ENCODE data around the gene HLTF. TPM values are rescaled to one million over a fixed set of nuclear protein-coding genes. Genes with fewer than 3 reads are reported as not detected.
A peak's percentile ranks its signal among the peaks of the same experiment; 100 is the strongest.
"Not testable (repeated sequence)": the region's sequence is repeated elsewhere in the genome, so short reads cannot be mapped to it uniquely, and the experiment has no call there.

Gene HLTF
- total and polyA plus RNA-seq, 5 experiments from 2014 or later: 26.1 to 34.6 (median 31.0) TPM

DNA sequence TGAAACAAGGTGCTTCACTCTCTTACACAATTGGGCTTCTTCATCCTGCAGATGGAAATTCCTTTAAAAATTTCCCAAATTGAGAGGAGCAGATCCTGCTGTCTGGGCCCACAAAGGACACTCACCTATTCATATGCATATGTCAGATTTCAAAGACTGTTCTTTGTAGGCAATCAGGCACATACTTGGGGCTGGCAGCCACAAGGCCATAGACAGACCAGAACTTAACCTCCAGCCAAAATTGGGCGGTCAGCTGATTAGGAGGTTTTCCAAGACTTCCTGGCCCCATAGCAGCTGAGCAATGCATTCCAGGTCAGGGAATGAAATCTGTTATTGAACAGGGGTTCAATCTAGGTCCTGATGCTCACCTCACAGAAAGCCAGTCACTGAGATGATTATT is 28.1 kb upstream of the HLTF start:
- DNase-seq (no peak), ATAC-seq (no peak)
- Mint-ChIP-seq H3K9me3 (no peaks in the 10 kb centered on the region), H3K27me3 (peaks cover 0 to 2% (median 0%) of the 10 kb centered on the region in 5 donors), H3K27ac (peak overlapping the region in 1 of 10 donors; percentile 64), H3K36me3 (no peaks in the 10 kb centered on the region), H3K4me3 (no peak overlapping the region), H3K4me1 (no peaks in the 10 kb centered on the region)
- POLR2A ChIA-PET: no interaction called here

DNA sequence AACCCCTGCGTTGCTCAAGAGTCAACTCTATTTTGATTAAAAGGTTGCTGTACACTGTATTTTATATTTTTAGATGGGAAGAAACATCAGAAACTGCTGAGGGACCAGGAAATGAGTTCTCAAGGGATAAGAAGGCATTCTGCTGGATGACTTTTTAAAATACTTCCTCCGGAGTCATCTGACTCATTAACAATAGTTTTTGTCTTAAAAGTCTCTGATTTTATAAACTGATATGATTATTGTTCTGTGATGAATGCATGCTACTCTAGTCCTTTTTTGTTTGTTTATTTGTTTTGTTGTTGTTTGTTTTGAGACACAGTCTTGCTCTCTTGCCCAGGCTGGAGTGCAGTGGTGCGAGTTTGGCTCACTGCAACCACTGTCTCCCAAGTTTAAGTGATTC is 18.2 kb upstream of the HLTF start:
- no peak for ATAC-seq
- Mint-ChIP-seq H3K4me3 (no peak overlapping the region), H3K9me3 (peaks cover 0 to 21% (median 4%) of the 10 kb centered on the region in 9 donors), H3K27ac (no peak overlapping the region), H3K27me3 (peaks cover 0 to 5% (median 0%) of the 10 kb centered on the region in 5 donors), H3K36me3 (peaks cover 0 to 12% (median 11%) of the 10 kb centered on the region in 3 donors), H3K4me1 (no peaks in the 10 kb centered on the region)
- no peak for DNase-seq
- POLR2A ChIA-PET: no interaction called here

DNA sequence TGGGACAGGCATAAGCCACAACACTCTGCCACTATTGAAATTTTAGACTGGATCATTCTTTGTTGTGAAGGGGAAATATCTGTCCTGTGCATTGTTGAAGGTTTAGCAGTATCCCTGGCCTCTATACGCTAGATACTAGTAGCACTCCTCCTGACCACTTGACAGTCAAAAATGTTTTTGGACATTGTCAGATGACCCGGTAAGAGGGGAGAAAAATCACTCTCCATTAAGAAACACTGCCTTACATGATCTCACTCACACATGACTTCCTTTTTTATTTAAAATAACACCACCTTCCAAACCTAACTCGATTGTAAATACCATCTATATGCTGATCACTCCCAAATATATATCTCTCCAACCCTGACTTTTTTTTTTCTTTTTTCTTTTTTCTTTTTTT is 15.3 kb upstream of the HLTF start:
- ATAC-seq: no peak
- Mint-ChIP-seq H3K4me3 (no peak overlapping the region), H3K27me3 (peaks cover 0 to 5% (median 0%) of the 10 kb centered on the region in 5 donors), H3K27ac (no peak overlapping the region), H3K4me1 (no peaks in the 10 kb centered on the region), H3K9me3 (peaks cover 0 to 16% (median 4%) of the 10 kb centered on the region in 9 donors), H3K36me3 (peaks cover 0 to 12% (median 7%) of the 10 kb centered on the region in 3 donors)
- DNase-seq: no peak
- POLR2A ChIA-PET: no interaction called here

DNA sequence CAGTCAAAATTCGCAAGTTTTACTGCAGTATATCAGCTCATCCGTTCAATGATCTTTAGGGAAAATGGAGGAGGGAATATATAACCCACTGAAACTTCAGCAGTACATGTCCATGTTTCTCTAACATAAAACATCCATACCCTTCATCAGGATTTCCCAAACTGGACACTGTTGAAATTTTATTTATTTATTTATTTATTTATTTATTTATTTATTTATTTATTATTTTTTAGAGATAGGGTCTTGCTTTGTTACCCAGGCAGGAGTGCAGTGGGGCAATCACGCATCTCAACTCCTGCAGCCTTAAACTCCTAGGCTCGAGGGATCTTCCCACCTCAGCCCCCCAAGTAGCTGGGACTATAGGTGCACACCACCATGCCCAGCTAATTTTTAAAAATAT is 14.8 kb upstream of the HLTF start:
- H3K4me3 Mint-ChIP-seq: no peak overlapping the region
- DNase-seq (no peak), ATAC-seq (no peak)
- no peaks in the 10 kb centered on the region for H3K4me1 Mint-ChIP-seq
- H3K9me3 Mint-ChIP-seq: peaks cover 0 to 12% (median 3%) of the 10 kb centered on the region in 9 donors
- POLR2A ChIA-PET: no interaction called here
- peaks cover 0 to 9% (median 7%) of the 10 kb centered on the region in 3 donors for H3K36me3 Mint-ChIP-seq
- peaks cover 0 to 5% (median 0%) of the 10 kb centered on the region in 5 donors for H3K27me3 Mint-ChIP-seq
- H3K27ac Mint-ChIP-seq: no peak overlapping the region

DNA sequence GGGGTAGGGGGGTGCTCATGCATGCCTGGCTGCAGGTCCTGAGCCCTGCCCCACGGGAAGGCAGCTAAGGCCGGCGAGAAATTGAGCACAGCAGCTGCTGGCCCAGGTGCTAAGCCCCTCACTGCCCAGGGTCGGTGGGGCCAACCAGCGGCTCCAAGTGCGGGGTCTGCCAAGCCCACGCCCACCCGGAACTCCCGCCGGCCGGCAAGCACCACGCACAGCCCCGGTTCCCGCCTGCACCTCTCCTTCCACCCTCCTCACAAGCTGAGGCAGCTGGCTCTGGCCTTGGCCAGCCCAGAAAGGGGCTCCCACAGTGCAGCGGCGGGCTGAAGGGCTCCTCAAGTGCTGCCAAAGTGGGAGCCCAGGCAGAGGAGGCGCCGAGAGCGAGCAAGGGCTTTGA is 11.7 kb upstream of the HLTF start:
- ATAC-seq, H3K36me3 Mint-ChIP-seq, H3K27me3 Mint-ChIP-seq, H3K4me1 Mint-ChIP-seq, POLR2A ChIA-PET, DNase-seq, H3K4me3 Mint-ChIP-seq, H3K27ac Mint-ChIP-seq, H3K9me3 Mint-ChIP-seq: not testable (repeated sequence)

DNA sequence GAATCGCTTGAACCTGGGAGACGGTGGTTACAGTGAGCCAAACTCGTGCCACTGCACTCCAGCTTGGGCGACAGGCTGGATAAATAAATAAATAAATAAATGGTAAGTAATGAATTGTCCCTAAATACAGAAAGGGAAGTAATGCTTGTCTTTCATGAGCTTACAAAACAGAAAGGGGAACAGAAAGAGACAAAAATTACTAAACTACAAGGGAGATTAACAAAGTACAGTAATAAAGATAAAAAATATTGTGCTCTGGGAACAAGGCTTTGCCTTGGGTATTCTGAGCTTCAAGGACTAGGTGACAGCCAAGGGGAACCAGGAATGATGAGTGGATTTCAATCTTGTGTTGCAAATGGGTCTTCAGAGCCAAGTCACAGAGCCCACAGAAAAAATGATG is 9.2 kb upstream of the HLTF start:
- DNase-seq (no peak), ATAC-seq (no peak)
- POLR2A ChIA-PET: no interaction called here
- Mint-ChIP-seq H3K36me3 (no peaks in the 10 kb centered on the region), H3K27ac (no peak overlapping the region), H3K27me3 (peaks cover 0 to 2% (median 0%) of the 10 kb centered on the region in 5 donors), H3K9me3 (no peaks in the 10 kb centered on the region), H3K4me1 (peaks cover 0 to 3% (median 0%) of the 10 kb centered on the region in 4 donors), H3K4me3 (no peak overlapping the region)

DNA sequence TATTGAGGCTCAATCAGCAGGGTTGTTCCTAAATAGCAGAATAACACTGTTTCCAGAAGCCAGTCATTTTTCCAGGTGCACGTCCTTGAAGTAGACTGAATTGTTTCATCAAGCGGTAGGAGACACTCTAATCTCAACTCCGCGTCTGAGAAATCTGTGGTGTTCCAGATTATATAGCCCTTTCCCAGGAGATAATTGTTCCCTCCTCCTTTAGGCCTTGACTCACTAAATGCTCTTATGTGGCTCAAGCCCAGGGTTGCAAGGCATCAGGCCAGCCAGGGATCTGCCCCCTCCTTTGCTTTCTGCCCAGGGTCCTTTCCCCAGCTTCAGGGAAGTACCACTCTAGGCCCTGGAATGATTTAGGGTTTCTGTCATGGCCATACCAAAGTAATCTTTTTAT is 5.7 kb upstream of the HLTF start:
- no peak for ATAC-seq
- no peaks in the 10 kb centered on the region for H3K36me3 Mint-ChIP-seq
- H3K4me3 Mint-ChIP-seq: no peak overlapping the region
- no peak for DNase-seq
- H3K27ac Mint-ChIP-seq: no peak overlapping the region
- POLR2A ChIA-PET: no interaction called here
- no peaks in the 10 kb centered on the region for H3K9me3 Mint-ChIP-seq
- H3K4me1 Mint-ChIP-seq: peaks cover 0 to 3% (median 0%) of the 10 kb centered on the region in 4 donors
- no peaks in the 10 kb centered on the region for H3K27me3 Mint-ChIP-seq

DNA sequence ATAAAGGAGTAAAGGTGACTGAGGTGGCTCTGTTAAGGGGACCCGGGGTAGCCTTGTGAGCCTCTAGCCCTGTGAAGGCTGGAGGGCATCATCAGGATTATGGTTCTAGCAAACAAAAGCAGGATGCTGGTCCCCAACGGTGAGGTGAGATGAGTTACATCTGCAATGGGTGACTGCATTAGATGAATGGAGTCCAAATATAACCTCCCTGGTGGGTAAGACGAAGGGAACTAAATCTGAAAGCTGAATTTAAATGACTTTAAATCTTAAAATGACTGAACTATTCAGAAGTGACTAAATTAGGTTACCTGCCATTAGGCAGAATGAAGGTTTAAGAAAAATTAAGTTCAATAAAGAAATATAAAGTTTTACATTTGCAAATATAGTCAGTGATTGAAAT is 4.6 kb upstream of the HLTF start:
- Mint-ChIP-seq H3K27me3 (no peaks in the 10 kb centered on the region), H3K4me1 (peaks cover 0 to 7% (median 4%) of the 10 kb centered on the region in 4 donors), H3K36me3 (no peaks in the 10 kb centered on the region), H3K9me3 (no peaks in the 10 kb centered on the region), H3K27ac (peak overlapping the region in 1 of 10 donors; percentile 79), H3K4me3 (no peak overlapping the region)
- DNase-seq (no peak), ATAC-seq (no peak)
- POLR2A ChIA-PET: no interaction called here

DNA sequence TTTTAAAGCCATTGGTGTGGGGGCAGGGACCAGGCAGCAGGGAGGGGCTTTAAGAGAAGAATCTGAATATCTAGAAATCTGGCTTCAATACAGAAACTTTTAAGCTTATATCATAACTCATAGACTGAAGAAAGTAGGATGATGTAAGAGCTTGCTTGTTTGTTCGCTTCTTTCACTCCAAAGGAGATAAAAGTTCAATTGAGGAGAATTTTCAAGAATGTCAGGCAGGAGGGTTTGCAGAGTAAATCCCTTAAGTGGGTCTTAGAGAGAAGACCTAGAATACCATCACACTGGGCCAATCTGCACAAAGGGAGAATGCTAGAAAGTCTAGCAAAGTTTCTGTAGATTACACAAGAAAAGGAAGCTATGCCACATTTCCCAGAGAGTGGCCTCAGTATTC is 4.1 kb upstream of the HLTF start:
- DNase-seq: no peak

DNA sequence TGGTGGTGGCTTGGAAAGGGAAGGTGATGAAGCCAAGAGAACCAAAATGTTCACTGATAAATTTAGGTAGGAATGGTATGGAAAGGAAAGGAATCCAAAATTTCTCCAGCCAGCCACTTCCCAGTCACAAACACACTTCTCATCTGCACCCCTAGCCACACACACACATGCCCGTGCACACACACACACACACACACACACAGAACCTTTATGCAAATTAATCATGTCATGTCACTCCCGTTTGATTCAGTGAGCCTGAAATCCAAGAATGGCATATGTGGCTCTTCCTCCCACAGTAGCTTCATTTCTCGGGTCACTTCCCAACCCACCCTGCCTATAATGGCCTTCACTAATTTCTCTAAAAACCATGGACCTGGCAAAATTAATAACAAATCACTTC is 3.1 kb upstream of the HLTF start:
- H3K4me3 Mint-ChIP-seq: no peak overlapping the region
- H3K9me3 Mint-ChIP-seq: no peaks in the 10 kb centered on the region
- peaks cover 7 to 21% (median 15%) of the 10 kb centered on the region in 4 donors for H3K4me1 Mint-ChIP-seq
- ATAC-seq (no peak), DNase-seq (no peak)
- H3K27ac Mint-ChIP-seq: peak overlapping the region in 1 of 10 donors; percentile 8
- no peaks in the 10 kb centered on the region for H3K27me3 Mint-ChIP-seq
- H3K36me3 Mint-ChIP-seq: peaks cover 0 to 2% (median 0%) of the 10 kb centered on the region in 3 donors
- POLR2A ChIA-PET: interaction anchor here (1.2 kb wide), 1 partner anchor 9 kb away, joined by 4 read pairs; no protein-coding TSS in a partner anchor

More for the DNA sequence above, 4.1 kb upstream of the HLTF start:
- Mint-ChIP-seq H3K36me3 (no peaks in the 10 kb centered on the region), H3K9me3 (no peaks in the 10 kb centered on the region), H3K27me3 (no peaks in the 10 kb centered on the region), H3K4me3 (no peak overlapping the region), H3K27ac (peak overlapping the region in 2 of 10 donors; percentile 8 to 79), H3K4me1 (peaks cover 2 to 10% (median 8%) of the 10 kb centered on the region in 4 donors)
- no peak for ATAC-seq
- POLR2A ChIA-PET: no interaction called here

DNA sequence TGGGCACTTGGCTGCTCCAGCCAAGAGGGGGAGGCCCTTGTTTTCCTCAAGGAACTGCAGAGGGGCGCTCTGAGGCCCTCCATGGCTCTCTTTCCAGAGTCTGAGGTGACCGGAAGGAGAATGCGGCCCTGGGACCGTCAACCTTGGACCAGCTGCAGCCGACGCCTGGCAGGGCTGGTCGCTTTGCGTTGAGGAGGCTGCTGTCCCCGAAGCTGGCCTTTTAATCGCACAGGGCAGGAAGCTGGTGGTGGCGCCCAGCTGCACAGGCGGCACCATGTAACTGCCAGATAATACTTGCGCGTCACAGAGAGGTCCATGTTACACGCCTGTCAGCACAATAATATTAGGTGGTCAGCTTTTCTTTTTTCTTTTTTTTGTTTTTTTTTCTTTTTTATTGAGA is 875 bp upstream of the HLTF start:
- Mint-ChIP-seq H3K4me1 (peaks cover 10 to 25% (median 22%) of the 10 kb centered on the region in 4 donors), H3K27me3 (no peaks in the 10 kb centered on the region), H3K4me3 (peak overlapping the region in 9 of 10 donors; percentile 94 to 99 (median 97)), H3K36me3 (peaks cover 2 to 16% (median 6%) of the 10 kb centered on the region in 3 donors), H3K9me3 (no peaks in the 10 kb centered on the region), H3K27ac (no peak overlapping the region)
- POLR2A ChIA-PET: interaction anchor here (0.7 to 1.8 kb wide), 4 partner anchors 43 to 1321 kb away, joined by 3 to 9 read pairs (median 4); partner anchors contain the start of genes HPS3 and TSC22D2
- DNase-seq (no peak), ATAC-seq (no peak)

DNA sequence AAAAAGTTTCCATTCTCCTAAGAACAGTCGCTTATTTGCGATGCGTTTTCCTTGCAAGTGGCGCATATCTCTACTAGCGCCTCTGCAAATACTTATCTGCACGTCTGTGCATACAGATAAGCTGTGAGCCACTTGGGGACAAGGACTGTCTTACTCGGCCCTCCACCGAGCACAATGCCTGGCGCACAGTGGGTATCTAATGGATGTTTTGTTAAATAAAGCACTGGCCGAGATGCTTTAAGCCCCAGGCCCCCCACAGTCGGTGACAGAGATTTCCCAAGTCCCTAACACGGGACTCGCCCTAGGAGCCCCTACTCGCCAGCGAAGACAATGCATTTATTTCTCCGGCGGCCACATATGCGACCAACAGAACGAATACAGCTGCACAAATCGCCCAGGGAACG is 503 bp downstream of the HLTF start:
- H3K4me3 Mint-ChIP-seq: peak overlapping the region; percentile 94 to 99 (median 98)
- peaks cover 6 to 27% (median 7%) of the 10 kb centered on the region in 3 donors for H3K36me3 Mint-ChIP-seq
- ATAC-seq (peak; percentile 38 to 42), DNase-seq (peak in 1 of 10 donors; percentile 41)
- no peaks in the 10 kb centered on the region for H3K9me3 Mint-ChIP-seq
- peak overlapping the region; percentile 79 to 98 (median 95) for H3K27ac Mint-ChIP-seq
- H3K4me1 Mint-ChIP-seq: peaks cover 10 to 25% (median 23%) of the 10 kb centered on the region in 4 donors
- no peaks in the 10 kb centered on the region for H3K27me3 Mint-ChIP-seq
- POLR2A ChIA-PET: no interaction called here

DNA sequence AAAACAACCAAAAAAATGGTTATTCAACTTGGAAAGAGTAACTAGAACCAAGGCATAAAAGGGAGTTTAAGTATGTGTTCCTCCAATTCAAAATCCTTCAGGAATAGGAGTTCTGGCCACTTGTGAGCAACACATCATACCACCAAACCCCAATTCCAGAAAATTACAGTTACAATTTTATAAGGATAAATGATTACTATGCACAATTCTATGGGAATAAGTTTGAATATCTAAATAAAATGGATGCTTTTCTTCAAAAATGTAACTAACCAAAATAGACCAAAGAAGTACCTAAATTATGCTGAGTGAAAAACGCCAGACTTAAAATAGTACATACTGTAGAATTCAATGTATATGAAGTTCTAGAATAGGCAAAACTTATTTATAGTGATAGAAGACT is 4.6 kb downstream of the HLTF start:
- POLR2A ChIA-PET: no interaction called here
- H3K9me3 Mint-ChIP-seq: no peaks in the 10 kb centered on the region
- H3K27me3 Mint-ChIP-seq: no peaks in the 10 kb centered on the region
- H3K36me3 Mint-ChIP-seq: peaks cover 6 to 50% (median 15%) of the 10 kb centered on the region in 3 donors
- H3K27ac Mint-ChIP-seq: no peak overlapping the region
- ATAC-seq: no peak
- peaks cover 15 to 36% (median 31%) of the 10 kb centered on the region in 4 donors for H3K4me1 Mint-ChIP-seq
- DNase-seq: no peak
- H3K4me3 Mint-ChIP-seq: peak overlapping the region in 1 of 10 donors; percentile 26

DNA sequence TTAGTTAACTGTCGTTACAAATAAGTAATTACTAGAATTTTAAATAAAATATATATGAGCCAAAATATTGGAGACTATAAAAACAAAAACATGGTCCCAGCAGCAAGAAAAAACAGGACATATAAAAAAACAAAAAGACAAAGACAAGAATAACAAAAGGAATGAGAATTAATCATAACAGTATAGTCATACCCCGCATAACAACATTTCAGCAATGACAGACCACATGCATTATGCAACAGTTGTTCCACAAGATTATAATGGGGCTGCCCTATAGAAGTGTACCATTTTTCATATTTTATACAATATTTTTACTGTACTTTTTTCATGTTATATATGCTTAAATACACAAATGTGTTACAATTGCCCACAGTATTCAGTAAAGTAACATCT is 5.6 kb downstream of the HLTF start:
- Mint-ChIP-seq H3K27ac (no peak overlapping the region), H3K9me3 (no peaks in the 10 kb centered on the region), H3K4me3 (no peak overlapping the region), H3K4me1 (peaks cover 15 to 30% (median 26%) of the 10 kb centered on the region in 4 donors), H3K27me3 (no peaks in the 10 kb centered on the region), H3K36me3 (peaks cover 6 to 50% (median 15%) of the 10 kb centered on the region in 3 donors)
- no peak for DNase-seq
- POLR2A ChIA-PET: interaction anchor here (1.1 kb wide), 1 partner anchor 9 kb away, joined by 4 read pairs; no protein-coding TSS in a partner anchor
- no peak for ATAC-seq

Measured in naive thymus-derived CD8-positive, alpha-beta T cell (primary cell).